LNCAP (cell line): Measurements from ENCODE around the gene PSME2.

Source experiments
- TF ChIP-seq, protein P1 (sequence below): fragments of 450-650 bp; IDR thresholded peaks from 2 replicates; pipeline ENCODE4 v1.5.1; 2017; ENCODE audit warnings: mild to moderate bottlenecking

PSME2 gene

DNA sequence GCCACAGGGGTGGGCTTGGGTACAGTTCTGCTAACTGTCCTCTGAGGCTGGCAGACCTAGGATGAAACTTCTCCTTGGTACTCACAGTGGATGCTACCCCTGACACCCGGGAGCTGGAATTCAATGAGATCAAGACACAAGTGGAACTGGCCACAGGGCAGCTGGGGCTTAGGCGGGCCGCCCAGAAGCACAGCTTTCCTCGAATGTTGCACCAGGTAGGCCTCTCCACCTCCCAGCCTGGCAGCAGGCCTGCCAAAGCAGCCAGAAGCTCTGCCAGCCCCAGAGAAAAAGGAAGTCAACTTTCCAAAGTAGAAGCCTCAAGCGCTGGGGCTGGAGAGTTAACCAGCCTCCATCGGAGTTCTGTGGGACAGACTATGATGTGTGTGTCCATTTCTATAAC is 29.2 kb downstream of the PSME2 start:
- TF ChIP-seq, protein P1, sequence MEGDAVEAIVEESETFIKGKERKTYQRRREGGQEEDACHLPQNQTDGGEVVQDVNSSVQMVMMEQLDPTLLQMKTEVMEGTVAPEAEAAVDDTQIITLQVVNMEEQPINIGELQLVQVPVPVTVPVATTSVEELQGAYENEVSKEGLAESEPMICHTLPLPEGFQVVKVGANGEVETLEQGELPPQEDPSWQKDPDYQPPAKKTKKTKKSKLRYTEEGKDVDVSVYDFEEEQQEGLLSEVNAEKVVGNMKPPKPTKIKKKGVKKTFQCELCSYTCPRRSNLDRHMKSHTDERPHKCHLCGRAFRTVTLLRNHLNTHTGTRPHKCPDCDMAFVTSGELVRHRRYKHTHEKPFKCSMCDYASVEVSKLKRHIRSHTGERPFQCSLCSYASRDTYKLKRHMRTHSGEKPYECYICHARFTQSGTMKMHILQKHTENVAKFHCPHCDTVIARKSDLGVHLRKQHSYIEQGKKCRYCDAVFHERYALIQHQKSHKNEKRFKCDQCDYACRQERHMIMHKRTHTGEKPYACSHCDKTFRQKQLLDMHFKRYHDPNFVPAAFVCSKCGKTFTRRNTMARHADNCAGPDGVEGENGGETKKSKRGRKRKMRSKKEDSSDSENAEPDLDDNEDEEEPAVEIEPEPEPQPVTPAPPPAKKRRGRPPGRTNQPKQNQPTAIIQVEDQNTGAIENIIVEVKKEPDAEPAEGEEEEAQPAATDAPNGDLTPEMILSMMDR: no peak

DNA sequence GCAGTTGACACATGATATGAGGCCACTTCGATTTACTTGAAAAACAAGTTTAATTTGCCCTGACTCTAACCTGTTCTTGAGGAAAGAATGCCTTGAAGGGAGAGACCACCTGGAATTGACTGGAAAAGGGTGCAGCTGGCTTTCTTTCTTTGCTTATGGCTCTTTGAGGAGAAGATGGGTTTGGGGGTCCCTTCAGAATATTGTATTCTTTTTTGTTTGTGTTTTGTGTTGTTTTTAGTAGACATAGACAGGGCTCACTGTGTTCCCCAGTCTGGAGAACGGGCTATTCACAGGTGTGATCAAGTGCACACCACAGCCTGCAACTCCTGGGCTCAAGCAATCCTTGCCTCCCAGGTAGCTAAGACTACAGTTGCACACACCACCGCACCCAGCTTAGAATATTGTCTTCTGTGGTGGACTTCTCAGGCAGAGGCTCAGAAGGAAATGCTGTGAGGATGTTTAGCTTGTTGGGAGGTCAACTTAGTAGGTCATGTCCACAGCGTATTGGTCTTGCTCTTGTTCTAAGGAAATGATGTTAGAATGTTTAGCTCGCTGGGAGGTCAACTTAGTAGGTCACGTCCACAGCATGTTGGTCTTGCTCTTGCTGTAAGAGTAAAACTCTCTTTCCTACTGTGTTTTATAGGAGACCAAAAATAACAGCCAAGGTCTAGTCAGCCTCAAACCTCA is 30.1 kb downstream of the PSME2 start:
- TF ChIP-seq, protein P1: no peak

DNA sequence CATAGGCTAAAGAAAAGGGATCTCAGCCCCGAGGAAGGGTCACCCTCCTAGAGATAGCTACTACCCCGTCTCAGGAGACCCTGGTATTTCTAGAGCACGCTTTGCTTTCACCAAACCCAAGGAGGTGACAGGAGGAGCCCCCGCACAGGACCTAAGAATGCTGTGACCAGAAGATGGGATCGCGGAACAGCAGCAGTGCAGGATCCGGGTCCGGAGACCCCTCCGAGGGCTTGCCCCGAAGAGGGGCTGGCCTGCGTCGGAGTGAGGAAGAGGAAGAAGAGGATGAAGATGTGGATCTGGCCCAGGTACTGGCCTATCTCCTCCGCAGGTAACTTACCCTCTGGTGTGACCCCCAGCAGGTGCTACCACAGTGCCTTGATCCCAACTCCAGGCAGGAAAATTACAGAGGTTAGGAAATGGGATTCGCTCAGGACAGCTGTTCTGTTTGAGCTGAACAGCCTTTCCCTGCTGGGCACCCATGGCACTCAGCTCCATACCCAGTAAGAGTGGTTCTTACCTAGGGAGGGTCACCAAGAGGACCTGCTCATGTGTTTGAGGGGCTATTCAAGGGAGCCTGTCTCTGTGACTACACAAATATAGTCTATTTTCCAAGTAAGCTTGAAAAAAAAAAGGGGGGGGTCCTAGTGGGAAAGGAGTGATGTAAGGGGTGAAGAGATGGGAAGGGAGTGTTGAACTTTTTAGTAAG is 30.8 kb downstream of the PSME2 start:
- TF ChIP-seq, protein P1: no peak

DNA sequence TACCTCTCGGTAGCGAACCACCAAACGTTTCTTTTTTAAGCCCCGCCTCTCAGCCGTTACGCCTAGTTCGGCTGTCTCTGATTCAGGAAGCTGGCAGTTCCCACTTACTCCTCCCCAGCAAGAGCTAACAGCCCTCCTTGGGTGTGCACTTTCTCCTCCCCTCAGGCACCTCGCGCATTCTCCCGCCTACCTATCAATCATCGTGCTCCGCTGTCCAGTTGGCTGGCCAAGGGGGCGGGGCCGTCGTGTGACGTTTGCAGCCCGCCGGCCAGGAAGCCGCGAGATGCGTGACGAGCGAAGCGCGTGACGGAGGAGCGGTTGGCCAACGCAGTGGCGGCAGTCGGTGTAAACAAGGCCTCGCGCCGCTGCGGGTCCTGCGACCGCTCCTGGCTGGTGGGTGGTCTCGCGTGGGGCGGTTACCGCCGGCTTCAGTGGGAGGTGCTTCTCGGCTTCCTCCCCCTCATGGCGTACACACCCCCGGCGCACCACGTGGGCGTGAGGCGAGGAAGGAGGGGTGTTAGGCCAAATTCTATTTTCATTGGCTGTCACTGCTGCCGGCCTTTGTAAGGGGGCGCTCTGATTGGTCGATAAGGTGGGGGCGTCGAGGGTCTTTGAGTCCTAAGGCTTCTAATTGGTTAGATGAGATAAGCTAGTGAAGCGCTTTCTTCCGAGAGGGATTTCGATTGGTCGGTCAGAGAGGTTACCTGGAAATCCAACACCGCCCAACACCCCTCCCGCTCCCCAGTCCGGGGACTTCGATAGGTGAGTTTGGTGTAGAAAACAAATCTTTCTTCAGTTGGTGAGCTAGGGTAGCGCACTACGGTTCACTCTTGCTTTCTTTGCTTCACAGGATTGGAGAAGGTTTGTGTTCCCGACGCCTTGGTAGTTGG is 31.6 kb downstream of the PSME2 start, which contains the start of the genes DCAF11 and NRL:
Gene DCAF11, plus strand, starts transcription at position 246 of the 890 bp plus-strand sequence. CDS start 818 bp downstream, outside the sequence.
Gene NRL, minus strand, starts transcription at position 418 of the 890 bp plus-strand sequence. CDS start 32,101 bp downstream, outside the sequence.
- TF ChIP-seq, protein P1: no peak

DNA sequence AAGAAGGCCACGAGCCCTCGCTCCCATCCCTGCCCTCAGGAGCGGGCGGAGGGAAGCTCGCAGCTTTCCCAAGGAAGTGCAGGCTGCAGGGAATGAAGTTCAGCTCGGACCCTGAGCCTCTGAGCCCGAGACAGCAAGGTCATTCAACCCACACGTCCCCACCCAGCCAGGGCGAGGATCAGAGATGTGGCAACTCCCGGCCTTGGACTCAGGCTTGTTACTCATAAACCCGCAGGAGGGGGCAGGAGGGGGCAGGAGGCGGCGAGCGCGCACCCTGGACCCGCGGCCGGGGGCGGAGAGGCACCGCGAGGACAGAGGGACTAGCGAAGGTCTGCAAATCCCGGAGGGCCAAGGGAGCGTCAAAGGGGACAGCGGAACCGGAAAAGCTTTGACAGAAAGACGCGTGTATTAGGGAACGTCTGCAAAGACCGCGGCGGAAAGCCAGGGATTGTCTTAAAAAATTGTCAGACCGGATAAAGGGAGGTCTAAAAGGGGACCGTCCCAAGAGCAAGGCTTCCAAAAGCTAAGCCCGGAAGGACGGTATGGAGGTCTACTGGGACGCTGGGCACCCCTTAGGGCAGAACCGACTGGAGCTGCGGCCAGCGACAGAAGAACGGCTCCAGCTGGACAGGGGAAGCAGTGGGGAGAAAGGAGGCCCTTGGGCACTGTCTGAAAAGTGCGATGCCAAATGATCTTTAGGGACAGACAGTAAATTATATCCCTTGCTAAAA is 32.4 kb downstream of the PSME2 start:
- TF ChIP-seq, protein P1: no peak

DNA sequence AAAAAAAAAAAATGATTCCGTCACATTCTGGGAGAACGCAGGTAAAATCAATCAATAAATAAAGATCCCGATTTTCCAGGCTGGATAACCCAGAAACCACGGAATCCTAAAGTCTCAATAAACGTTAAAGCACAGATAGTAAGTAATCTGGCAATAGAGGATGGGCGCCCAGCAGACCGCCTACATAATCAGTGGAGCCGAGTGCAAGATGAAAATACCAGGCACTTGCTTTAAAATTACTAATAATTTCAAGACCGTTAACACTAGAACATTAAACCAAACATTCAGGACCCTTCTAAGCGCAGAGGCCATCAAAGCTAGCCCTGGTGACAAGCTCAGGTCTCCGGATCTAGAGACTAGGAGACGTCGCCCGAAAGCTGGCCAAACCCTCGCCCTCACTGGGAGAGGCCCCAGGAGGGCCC is 33.0 kb downstream of the PSME2 start:
- TF ChIP-seq, protein P1: no peak

DNA sequence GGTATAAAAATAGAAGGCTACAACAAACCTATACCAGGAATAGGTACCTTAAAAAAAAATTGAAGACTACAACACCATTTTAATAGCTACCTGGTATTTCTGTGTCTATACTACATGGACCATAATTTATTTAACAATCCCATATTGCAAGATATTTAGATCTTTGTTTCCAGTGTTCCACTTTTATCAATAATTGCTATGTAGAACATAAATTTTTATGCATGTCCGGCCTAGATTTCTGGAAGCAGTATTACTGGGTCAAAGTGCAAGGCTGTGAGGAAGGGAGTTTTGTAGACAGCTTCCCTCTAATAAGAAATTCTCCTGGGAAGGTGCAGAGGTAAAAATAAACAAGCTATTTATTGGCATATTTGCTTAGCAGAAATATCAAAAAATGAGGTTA is 35.9 kb downstream of the PSME2 start:
- TF ChIP-seq, protein P1: no peak
